ENCODE data around the gene DLD. TPM values are rescaled to one million over a fixed set of nuclear protein-coding genes. Genes with fewer than 3 reads are reported as not detected.

DLD gene
- total RNA-seq, 4 donors from 2014 or later = 35.8 to 84.7 (median 67.9) TPM

DNA sequence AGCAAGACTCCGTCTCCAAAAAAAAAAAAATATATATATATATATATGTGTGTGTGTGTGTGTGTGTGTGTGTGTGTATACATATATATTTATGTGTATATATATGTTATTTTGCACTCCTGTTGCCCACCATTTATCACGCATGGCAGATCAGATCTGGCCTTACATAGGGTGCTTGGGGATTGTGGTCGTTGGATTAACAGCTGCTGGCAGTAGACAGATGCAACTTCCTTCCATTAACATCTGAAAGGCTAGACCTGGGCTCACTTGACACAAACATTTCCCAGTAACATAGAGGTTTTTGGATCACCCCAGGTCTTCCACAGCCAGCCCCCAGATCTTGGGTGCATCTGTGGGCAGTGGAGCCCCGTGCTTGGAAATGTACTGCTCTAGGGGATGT lies 40.8 kb upstream of the DLD start:
- Histone ChIP-seq H3K27me3 (no peaks in the 10 kb centered on the region), H3K36me3 (no peaks in the 10 kb centered on the region), H3K4me1 (peaks cover 8% of the 10 kb centered on the region), H3K9me3 (no peaks in the 10 kb centered on the region), H3K27ac (no peak overlapping the region), H3K4me3 (no peak overlapping the region)
- DNase-seq (ENCODE audit: low spot score in 2 of 2) = no peak
- 80% methylated on average over 3 of the region's 4 CpGs for WGBS
- TF ChIP-seq POLR2A (IDR thresholded peaks at IDR 0.05) = no peak
- TF ChIP-seq EP300 (IDR thresholded peaks at IDR 0.05) = no peak
- no peak for TF ChIP-seq POLR2AphosphoS5 (IDR thresholded peaks at IDR 0.05)
- no peak for TF ChIP-seq CTCF (IDR thresholded peaks at IDR 0.05)

DNA sequence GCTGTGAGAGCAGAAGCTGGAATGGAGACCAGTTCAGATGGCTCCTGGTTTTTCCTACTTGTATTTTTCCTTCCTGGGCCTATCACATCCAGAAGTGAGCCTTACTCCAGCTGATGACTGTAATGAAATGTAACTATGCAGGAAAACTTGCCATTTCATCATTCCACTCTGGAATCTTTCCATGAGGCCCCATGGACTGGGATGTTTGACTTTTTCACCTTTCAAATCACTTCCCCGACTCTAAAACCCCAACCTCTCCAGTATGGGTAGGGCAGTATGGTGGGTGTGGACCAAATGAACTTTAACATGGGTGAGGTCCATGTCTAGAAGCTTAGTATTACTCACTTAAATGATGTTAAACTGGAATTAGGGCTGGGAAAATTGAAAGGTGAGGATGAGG lies 40.3 kb upstream of the DLD start:
- H3K4me1 ChIP-seq = peaks cover 12% of the 10 kb centered on the region
- no peaks in the 10 kb centered on the region for H3K36me3 ChIP-seq
- no peaks in the 10 kb centered on the region for H3K9me3 ChIP-seq
- H3K27ac ChIP-seq = no peak overlapping the region
- no peaks in the 10 kb centered on the region for H3K27me3 ChIP-seq
- TF ChIP-seq POLR2AphosphoS5 (IDR thresholded peaks at IDR 0.05) (no peak), CTCF (IDR thresholded peaks at IDR 0.05) (no peak), EP300 (IDR thresholded peaks at IDR 0.05) (no peak), POLR2A (IDR thresholded peaks at IDR 0.05) (no peak)
- H3K4me3 ChIP-seq = no peak overlapping the region
- 0% methylated on average over 1 of the region's 1 CpG for WGBS
- no peak for DNase-seq (ENCODE audit: low spot score in 2 of 2)

- DNase-seq (ENCODE audit: low spot score in 2 of 2) = no peak
- Histone ChIP-seq H3K36me3 (no peaks in the 10 kb centered on the region), H3K4me3 (no peak overlapping the region), H3K27ac (no peak overlapping the region), H3K4me1 (peaks cover 23% of the 10 kb centered on the region), H3K9me3 (no peaks in the 10 kb centered on the region), H3K27me3 (no peaks in the 10 kb centered on the region)
- WGBS = 85% methylated on average over 1 of the region's 1 CpG
- TF ChIP-seq CTCF (IDR thresholded peaks at IDR 0.05) (no peak), POLR2AphosphoS5 (IDR thresholded peaks at IDR 0.05) (no peak), POLR2A (IDR thresholded peaks at IDR 0.05) (no peak), EP300 (IDR thresholded peaks at IDR 0.05) (no peak)
Observed at GRCh38 chr7:107854454-107854853, 36.5 kb upstream of the DLD start.

- WGBS = 68% methylated on average over 3 of the region's 4 CpGs
- Histone ChIP-seq H3K27me3 (no peaks in the 10 kb centered on the region), H3K36me3 (no peaks in the 10 kb centered on the region), H3K4me1 (peaks cover 23% of the 10 kb centered on the region), H3K9me3 (no peaks in the 10 kb centered on the region), H3K27ac (no peak overlapping the region), H3K4me3 (no peak overlapping the region)
- DNase-seq (ENCODE audit: low spot score in 2 of 2) = no peak
- TF ChIP-seq POLR2A (IDR thresholded peaks at IDR 0.05) (no peak), EP300 (IDR thresholded peaks at IDR 0.05) (no peak)
Observed at GRCh38 chr7:107854989-107855388, 36.0 kb upstream of the DLD start.

GRCh38 chr7:107856806-107857540 lies 34.0 kb upstream of the DLD start:
- no peak overlapping the region for H3K27ac ChIP-seq
- H3K4me3 ChIP-seq = no peak overlapping the region
- no peak for TF ChIP-seq CTCF (IDR thresholded peaks at IDR 0.05)
- no peak for TF ChIP-seq EP300 (IDR thresholded peaks at IDR 0.05)
- no peak for TF ChIP-seq POLR2A (IDR thresholded peaks at IDR 0.05)
- TF ChIP-seq POLR2AphosphoS5 (IDR thresholded peaks at IDR 0.05) = no peak
- no peaks in the 10 kb centered on the region for H3K9me3 ChIP-seq
- no peak for DNase-seq (ENCODE audit: low spot score in 2 of 2)
- WGBS = 54% methylated on average over 4 of the region's 4 CpGs
- H3K36me3 ChIP-seq = no peaks in the 10 kb centered on the region
- H3K27me3 ChIP-seq = no peaks in the 10 kb centered on the region
- peaks cover 30% of the 10 kb centered on the region for H3K4me1 ChIP-seq

GRCh38 chr7:107857541-107857912 lies 33.5 kb upstream of the DLD start:
- Histone ChIP-seq H3K9me3 (no peaks in the 10 kb centered on the region), H3K4me3 (no peak overlapping the region), H3K4me1 (peaks cover 30% of the 10 kb centered on the region), H3K27ac (no peak overlapping the region), H3K27me3 (no peaks in the 10 kb centered on the region), H3K36me3 (no peaks in the 10 kb centered on the region)
- DNase-seq (ENCODE audit: low spot score in 2 of 2) = no peak
- no peak for TF ChIP-seq POLR2AphosphoS5 (IDR thresholded peaks at IDR 0.05)
- no peak for TF ChIP-seq EP300 (IDR thresholded peaks at IDR 0.05)
- no peak for TF ChIP-seq CTCF (IDR thresholded peaks at IDR 0.05)
- TF ChIP-seq POLR2A (IDR thresholded peaks at IDR 0.05) = no peak
- WGBS = 40% methylated on average over 2 of the region's 2 CpGs
